Tibial artery (tissue), 4 donors: ENCODE data around the gene NOP53.

Source experiments
- DNase-seq, 2 donors: peaks; one replicate each; pipeline ENCODE4 v3.0.0-alpha.2; 2019
- H3K27ac ChIP-seq, 2 donors: fragments of 200-600 bp; sonication (generic) in 1 of 2; 1 replicate in 1 of 2; 2 replicates in 1 of 2; pipeline ENCODE4 v1.5.1; 2018 to 2019; ENCODE audit warnings: mild to moderate bottlenecking in 1 of 2
- H3K27me3 ChIP-seq, 2 donors: fragments of 200-600 bp; sonication (generic) in 1 of 2; one replicate each; pipeline versions ENCODE4 v1.5.1 to v1.6.0; 2016 to 2019
- H3K36me3 ChIP-seq, 3 donors: fragments of 200-600 bp; sonication (generic) in 2 of 3; one replicate each; pipeline ENCODE4 v1.5.1; 2016 to 2019; ENCODE audit warnings: mild to moderate bottlenecking in 2 of 3
- H3K4me1 ChIP-seq, 4 donors: fragments of 200-600 bp; sonication (generic) in 2 of 4; 1 replicate in 3 of 4; 2 replicates in 1 of 4; pipeline ENCODE4 v1.5.1; 2016 to 2019
- H3K4me3 ChIP-seq, 2 donors: fragments of 200-600 bp; sonication (generic) in 1 of 2; 1 replicate in 1 of 2; 2 replicates in 1 of 2; pipeline ENCODE4 v1.5.1; 2018 to 2019; ENCODE audit warnings: mild to moderate bottlenecking in 2 of 2
- H3K9me3 ChIP-seq, 3 donors: fragments of 200-600 bp; sonication (generic) in 1 of 3; one replicate each; pipeline ENCODE4 v1.5.1; 2016 to 2019
- CTCF ChIP-seq, 2 experiments: fragments of 200-600 bp in 1 of 2; fragments of 450-650 bp in 1 of 2; IDR thresholded peaks; one replicate each; pipeline ENCODE4 v1.5.1; 2017 to 2019; ENCODE audit warnings: antibody characterized with exemption in 2 of 2, mild to moderate bottlenecking in 1 of 2, moderate library complexity in 1 of 2
- intact Hi-C: fragments of 100-400 bp; cut with DNase I; formaldehyde crosslinking; loops from one replicate; pipeline ENCODE4 v1.15.0; 2023; ENCODE audit warnings: low total_unique reads

Gene NOP53

GRCh38 chr19:47745010-47745901 is at the start of gene NOP53:
Gene NOP53, plus strand, starts transcription at chr19:47745546. Its CDS starts 14 bp downstream, at chr19:47745560.
- peak within 1 kb of the TSS; percentile 73 to 82 for H3K4me3 ChIP-seq
- peak; percentile 96 to 97 for DNase-seq
- no peaks in the 10 kb centered on the region for H3K27me3 ChIP-seq
- H3K27ac ChIP-seq: peak within 1 kb of the TSS; percentile 95 to 98
- no peaks in the 10 kb centered on the region for H3K9me3 ChIP-seq
- intact Hi-C loops: no loop called here
- peaks cover 38 to 53% (median 41%) of the 10 kb centered on the region in 3 donors for H3K36me3 ChIP-seq
- peaks cover 4 to 49% (median 35%) of the 10 kb centered on the region in 4 donors for H3K4me1 ChIP-seq
- TF ChIP-seq CTCF (IDR thresholded peaks at IDR 0.05): peak; percentile 15 to 49

- peaks cover 16 to 84% (median 77%) of the 10 kb centered on the region in 3 donors for H3K36me3 ChIP-seq
- intact Hi-C loops: loop anchor here (5.0 to 10.0 kb wide), 2 partner anchors 182 to 259 kb away; partner anchors contain the start of gene NAPA
Observed at GRCh38 chr19:47696635-47697034, 48.7 kb upstream of the NOP53 start.

GRCh38 chr19:47697863-47698609 is 47.3 kb upstream of the NOP53 start:
- DNase-seq: peak; percentile 70 to 84
- peaks cover 24 to 84% (median 73%) of the 10 kb centered on the region in 3 donors for H3K36me3 ChIP-seq
- TF ChIP-seq CTCF (IDR thresholded peaks at IDR 0.05): peak; percentile 98 to 99
- no peaks in the 10 kb centered on the region for H3K27me3 ChIP-seq
- H3K27ac ChIP-seq: peak overlapping the region; percentile 6 to 54
- peaks cover 0 to 4% (median 2%) of the 10 kb centered on the region in 4 donors for H3K4me1 ChIP-seq
- H3K4me3 ChIP-seq: no peak overlapping the region
- H3K9me3 ChIP-seq: no peaks in the 10 kb centered on the region
- intact Hi-C loops: loop anchor here (5.0 to 10.0 kb wide), 2 partner anchors 183 to 261 kb away; partner anchors contain the start of gene NAPA

More at GRCh38 chr19:47696635-47697034, 48.7 kb upstream of the NOP53 start:
- no peak for TF ChIP-seq CTCF (IDR thresholded peaks at IDR 0.05)
- H3K27me3 ChIP-seq: no peaks in the 10 kb centered on the region
- no peak overlapping the region for H3K4me3 ChIP-seq
- peaks cover 0 to 4% (median 2%) of the 10 kb centered on the region in 4 donors for H3K4me1 ChIP-seq
- DNase-seq: no peak
- no peak overlapping the region for H3K27ac ChIP-seq
- no peaks in the 10 kb centered on the region for H3K9me3 ChIP-seq

GRCh38 chr19:47698631-47699359 is 46.6 kb upstream of the NOP53 start:
- H3K27ac ChIP-seq: no peak overlapping the region
- no peak for TF ChIP-seq CTCF (IDR thresholded peaks at IDR 0.05)
- H3K4me3 ChIP-seq: no peak overlapping the region
- H3K4me1 ChIP-seq: peaks cover 0 to 4% (median 2%) of the 10 kb centered on the region in 4 donors
- intact Hi-C loops: loop anchor here (5.0 to 10.0 kb wide), 2 partner anchors 184 to 261 kb away; partner anchors contain the start of gene NAPA
- H3K36me3 ChIP-seq: peaks cover 24 to 85% (median 68%) of the 10 kb centered on the region in 3 donors
- H3K9me3 ChIP-seq: no peaks in the 10 kb centered on the region
- no peaks in the 10 kb centered on the region for H3K27me3 ChIP-seq
- peak in 1 of 2 donors; percentile 64 for DNase-seq
